B cell (primary cell): Measurements from ENCODE around the gene BARHL1.

Experiments used
- CTCF ChIP-seq: fragments of 200-600 bp; IDR thresholded peaks from one replicate; pipeline ENCODE4 v1.8.0; 2022; ENCODE audit warnings: antibody characterized with exemption, mild to moderate bottlenecking
- EZH2 ChIP-seq: IDR thresholded peaks from 2 replicates; pipeline ENCODE4 v1.6.1; 2012; ENCODE audit warnings: borderline replicate concordance, low read depth, mild to moderate bottlenecking, moderate library complexity, low read length; ENCODE audit not compliant: insufficient read depth, poor library complexity, severe bottlenecking

GRCh38 chr9:132551556-132551955 is 30.9 kb upstream of the BARHL1 start:
- no peak for TF ChIP-seq CTCF
- no peak for TF ChIP-seq EZH2
